ENCODE results near the gene SETMAR.

DNA sequence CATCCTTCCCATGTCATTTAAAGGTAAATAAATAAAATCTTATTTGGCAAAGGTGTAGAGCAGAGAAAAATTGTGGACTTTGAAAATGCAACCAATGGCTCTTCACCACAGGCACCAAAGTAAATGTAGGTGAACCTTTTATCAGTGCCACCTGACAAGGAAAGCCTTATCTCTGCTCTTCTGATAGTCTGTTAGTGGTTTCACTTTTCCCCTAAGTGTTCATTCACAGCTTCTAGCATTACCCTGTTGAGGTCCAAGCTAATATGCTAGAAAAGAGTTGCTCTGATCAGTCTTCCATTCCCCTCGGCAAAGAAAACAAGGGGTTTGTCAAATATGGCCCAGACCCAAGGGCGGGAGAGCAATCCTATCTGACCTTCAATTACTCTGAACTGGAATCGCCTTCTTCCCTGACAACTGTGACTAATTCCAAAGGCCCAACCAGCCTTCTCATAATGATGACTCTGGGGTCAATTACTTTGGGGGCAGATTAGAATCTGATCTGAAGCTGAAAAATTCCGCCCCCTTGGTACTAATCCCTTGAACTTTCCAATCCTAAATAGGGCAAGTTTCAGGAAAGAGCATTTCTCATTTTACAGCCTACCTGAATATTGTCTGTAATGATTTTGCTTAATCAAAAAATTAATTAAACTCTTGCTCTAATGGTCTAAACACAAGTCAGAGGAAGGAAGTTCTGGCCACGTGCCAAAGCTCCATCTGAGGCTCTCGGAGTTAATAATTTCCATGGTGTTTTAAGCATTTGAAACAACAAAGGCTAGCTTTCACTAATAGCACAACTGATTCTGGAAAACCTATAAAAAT is 52.4 kb downstream of the SETMAR start:
- no peak for TF ChIP-seq CTCF (optimal IDR thresholded peaks at IDR 0.05 in 1 of 3, IDR thresholded peaks at IDR 0.05 in 1 of 3, conservative IDR thresholded peaks at IDR 0.05 in 1 of 3; ENCODE audit: extremely low read depth in 1 of 3, insufficient read depth in 2 of 3, low read length in 3 of 3)
- no peak for TF ChIP-seq EZH2 (IDR thresholded peaks at IDR 0.05; ENCODE audit: low read length)

Measured in keratinocyte (primary cell).